ENCODE measurements around the gene UVRAG. TPM values are rescaled to one million over a fixed set of nuclear protein-coding genes. Genes with fewer than 3 reads are reported as not detected.

Gene UVRAG
- total RNA-seq, 1 donor from 2014 or later: 7.4 TPM

- H3K4me3 ChIP-seq (ENCODE audit: low read depth, low read length): no peak overlapping the region
- no peak for DNase-seq (ENCODE audit: low read depth)
- no peak for TF ChIP-seq CTCF (conservative IDR thresholded peaks at IDR 0.05; ENCODE audit: low read depth, low read length)
These were observed 96.4 kb downstream of the UVRAG start for GRCh38 chr11:75911459-75911858.

GRCh38 chr11:75913984-75914383 lies 99.0 kb downstream of the UVRAG start:
- no peak overlapping the region for H3K4me3 ChIP-seq (ENCODE audit: low read depth, low read length)
- TF ChIP-seq CTCF (conservative IDR thresholded peaks at IDR 0.05; ENCODE audit: low read depth, low read length): no peak
- no peak for DNase-seq (ENCODE audit: low read depth)

GRCh38 chr11:75916882-75917281 lies 101.9 kb downstream of the UVRAG start:
- no peak for TF ChIP-seq CTCF (conservative IDR thresholded peaks at IDR 0.05; ENCODE audit: low read depth, low read length)
- no peak overlapping the region for H3K4me3 ChIP-seq (ENCODE audit: low read depth, low read length)
- no peak for DNase-seq (ENCODE audit: low read depth)

GRCh38 chr11:75918331-75918730 lies 103.3 kb downstream of the UVRAG start:
- no peak for TF ChIP-seq CTCF (conservative IDR thresholded peaks at IDR 0.05; ENCODE audit: low read depth, low read length)
- no peak for DNase-seq (ENCODE audit: low read depth)
- H3K4me3 ChIP-seq (ENCODE audit: low read depth, low read length): no peak overlapping the region

- H3K4me3 ChIP-seq (ENCODE audit: low read depth, low read length): no peak overlapping the region
- no peak for TF ChIP-seq CTCF (conservative IDR thresholded peaks at IDR 0.05; ENCODE audit: low read depth, low read length)
- DNase-seq (ENCODE audit: low read depth): no peak
These were observed 104.5 kb downstream of the UVRAG start for GRCh38 chr11:75919525-75919924.

GRCh38 chr11:75920848-75921247 lies 105.8 kb downstream of the UVRAG start:
- H3K4me3 ChIP-seq (ENCODE audit: low read depth, low read length): no peak overlapping the region
- TF ChIP-seq CTCF (conservative IDR thresholded peaks at IDR 0.05; ENCODE audit: low read depth, low read length): no peak
- no peak for DNase-seq (ENCODE audit: low read depth)

GRCh38 chr11:75921808-75922207 lies 106.8 kb downstream of the UVRAG start:
- no peak for DNase-seq (ENCODE audit: low read depth)
- TF ChIP-seq CTCF (conservative IDR thresholded peaks at IDR 0.05; ENCODE audit: low read depth, low read length): no peak
- no peak overlapping the region for H3K4me3 ChIP-seq (ENCODE audit: low read depth, low read length)

Data from epithelial cell of proximal tubule (primary cell).